Activated CD4-positive, CD25-positive, alpha-beta regulatory T cell treated with anti-CD3 and anti-CD28 coated beads, Interleukin-2, amount 50 U/mL, for 16 hours (primary cell): ENCODE measurements around the gene DEPDC5.

ENCODE experiments used
- DNase-seq: peaks from one replicate; pipeline ENCODE4 v3.0.0-alpha.2; 2020; ENCODE audit warnings: low read depth, low spot score

DEPDC5 gene

GRCh38 chr22:31925056-31925455 lies 171.2 kb downstream of the DEPDC5 start:
- DNase-seq, result no peak

GRCh38 chr22:31926024-31926423 lies 172.2 kb downstream of the DEPDC5 start:
- DNase-seq, result no peak

DNA sequence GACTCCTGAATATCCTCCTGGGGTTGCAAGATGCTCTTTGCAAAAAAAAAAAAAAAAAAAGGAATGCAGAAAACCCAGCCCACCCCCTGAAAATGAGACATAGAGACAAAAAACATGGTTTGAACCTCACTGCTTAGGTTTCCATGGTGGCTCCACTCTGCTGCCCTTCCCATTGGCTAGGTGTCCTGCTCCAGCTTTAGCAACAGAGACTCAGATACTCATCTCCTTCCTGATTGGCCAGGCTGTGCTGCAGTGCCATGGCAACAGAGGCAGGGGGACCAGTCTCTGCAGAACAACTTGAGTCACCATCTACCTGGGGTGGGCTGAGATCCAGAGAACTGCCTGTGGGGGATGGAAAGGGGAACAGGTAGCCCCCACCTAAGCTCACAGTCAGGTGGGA lies 173.2 kb downstream of the DEPDC5 start:
- DNase-seq, result no peak

- no peak for DNase-seq
Observed at GRCh38 chr22:31927562-31927961, 173.7 kb downstream of the DEPDC5 start.

GRCh38 chr22:31929167-31929930 lies 175.5 kb downstream of the DEPDC5 start:
- DNase-seq, result no peak

GRCh38 chr22:31932863-31933262 lies 179.0 kb downstream of the DEPDC5 start:
- DNase-seq, result no peak

- no peak for DNase-seq
Observed at GRCh38 chr22:31933406-31933805, 179.6 kb downstream of the DEPDC5 start.

GRCh38 chr22:31933816-31934482 lies 180.1 kb downstream of the DEPDC5 start:
- DNase-seq, result no peak

GRCh38 chr22:31935961-31936635 lies 182.3 kb downstream of the DEPDC5 start:
- no peak for DNase-seq

GRCh38 chr22:31937341-31937740 lies 183.5 kb downstream of the DEPDC5 start:
- DNase-seq, result no peak

- DNase-seq, result no peak
Observed at GRCh38 chr22:31938296-31938695, 184.5 kb downstream of the DEPDC5 start.

DNA sequence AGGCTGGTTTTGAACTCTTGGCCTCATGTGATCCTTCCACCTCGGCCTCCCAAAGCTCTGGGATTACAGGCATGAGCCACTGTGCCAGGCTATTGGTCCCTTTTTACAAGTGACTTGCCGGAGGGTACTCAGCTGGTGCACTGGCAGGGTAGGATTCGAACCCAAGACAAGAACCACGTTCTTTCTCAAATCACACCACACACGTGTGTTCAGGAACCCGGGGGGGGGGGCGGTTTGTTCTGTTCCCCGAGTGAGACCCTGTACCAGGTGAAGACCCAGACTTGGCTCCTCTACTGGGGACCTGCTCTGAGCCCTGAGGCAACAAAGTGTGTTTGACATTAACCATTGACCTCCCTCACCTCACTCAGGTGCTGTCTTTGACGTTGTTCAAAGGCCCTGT lies 186.7 kb downstream of the DEPDC5 start:
- DNase-seq, result no peak

DNA sequence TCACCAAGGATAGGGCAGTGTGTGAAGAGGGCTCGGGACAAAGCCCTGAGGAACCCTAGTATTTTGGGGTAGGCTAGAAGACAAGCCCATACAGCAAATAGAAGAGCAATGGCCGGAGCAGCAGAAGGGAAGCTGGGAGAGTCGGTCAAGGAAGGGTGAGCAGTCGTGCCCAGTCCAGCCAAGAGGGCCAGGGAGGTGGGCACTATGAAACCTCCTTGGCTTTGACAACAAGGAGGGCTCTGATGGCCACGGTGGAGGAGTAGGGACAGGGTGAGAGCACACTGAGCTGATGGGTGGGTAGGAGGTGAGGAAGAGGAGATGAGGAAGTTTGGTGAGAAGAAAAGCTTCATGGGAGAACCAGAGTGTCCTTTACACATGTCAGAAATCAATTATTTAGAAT lies 188.3 kb downstream of the DEPDC5 start:
- DNase-seq, result no peak

GRCh38 chr22:31943206-31943977 lies 189.6 kb downstream of the DEPDC5 start:
- DNase-seq, result no peak

GRCh38 chr22:31943978-31944699 lies 190.3 kb downstream of the DEPDC5 start, which contains the start of gene YWHAH:
Gene YWHAH, plus strand, starts transcription at chr22:31944535. Its CDS starts 199 bp downstream, at chr22:31944734.
- peak; percentile 73 for DNase-seq

- no peak for DNase-seq
Observed at GRCh38 chr22:31944700-31945442, 191.1 kb downstream of the DEPDC5 start.

DNA sequence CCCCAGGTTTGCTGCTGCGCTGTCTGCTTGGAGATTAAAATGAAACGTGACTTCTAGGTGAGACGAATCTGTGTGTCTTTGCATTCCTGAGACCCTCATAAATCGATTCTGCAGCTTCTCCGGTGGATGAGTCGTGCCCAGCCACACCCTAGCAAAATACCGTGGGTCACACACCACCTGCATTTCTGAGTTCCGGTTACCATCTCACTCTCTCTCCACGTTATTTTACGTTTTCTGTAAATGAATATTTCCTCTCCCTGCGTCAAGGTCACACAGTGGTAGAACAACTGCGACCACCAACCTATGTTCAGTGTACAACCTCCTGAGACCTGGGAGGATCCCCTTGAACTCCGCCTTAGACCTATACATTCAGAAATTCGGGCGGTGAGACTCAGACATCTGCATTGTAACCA lies 191.6 kb downstream of the DEPDC5 start:
- DNase-seq, result no peak

GRCh38 chr22:31945971-31946680 lies 192.3 kb downstream of the DEPDC5 start:
- DNase-seq, result no peak

- DNase-seq, result no peak
Observed at GRCh38 chr22:31947296-31947695, 193.5 kb downstream of the DEPDC5 start.

DNA sequence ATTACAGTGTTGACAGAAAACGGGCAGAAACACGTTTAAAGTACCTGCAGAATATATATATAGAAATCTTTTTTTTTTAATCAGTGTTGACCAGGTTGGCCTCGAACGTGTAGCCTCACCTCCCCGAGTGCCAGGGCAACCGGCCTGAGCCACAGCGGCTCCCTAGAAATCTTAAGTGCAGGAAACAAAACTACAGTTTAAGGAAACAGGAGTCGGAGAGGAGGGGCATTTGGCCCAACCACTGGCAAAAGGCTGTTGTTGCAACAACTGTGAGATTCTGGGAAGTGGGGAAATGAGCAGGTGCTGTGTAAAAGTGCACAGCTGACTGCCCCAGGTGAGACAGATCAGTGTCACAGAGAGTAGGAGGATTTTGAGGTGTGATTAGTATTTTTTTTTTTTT lies 194.2 kb downstream of the DEPDC5 start:
- DNase-seq, result no peak
